A673 (cell line): ENCODE results near the gene RSRC1.

ENCODE experiments used
- EZH2 ChIP-seq: fragments of 200-600 bp; sonication (generic); IDR thresholded peaks from 2 replicates; pipeline ENCODE4 v1.6.1; 2017; ENCODE audit warnings: borderline replicate concordance, low read depth, mild to moderate bottlenecking, mixed read lengths, antibody characterized with exemption, low read length; ENCODE audit not compliant: poor library complexity, severe bottlenecking
- TF ChIP-seq, protein P1 (sequence below): fragments of 300-800, 200-600 bp; sonication (generic); conservative IDR thresholded peaks from 2 replicates; pipeline ENCODE4 v1.5.1; 2017; ENCODE audit warnings: low read depth, mild to moderate bottlenecking, antibody characterized with exemption, low read length, moderate library complexity, mixed read lengths

DNA sequence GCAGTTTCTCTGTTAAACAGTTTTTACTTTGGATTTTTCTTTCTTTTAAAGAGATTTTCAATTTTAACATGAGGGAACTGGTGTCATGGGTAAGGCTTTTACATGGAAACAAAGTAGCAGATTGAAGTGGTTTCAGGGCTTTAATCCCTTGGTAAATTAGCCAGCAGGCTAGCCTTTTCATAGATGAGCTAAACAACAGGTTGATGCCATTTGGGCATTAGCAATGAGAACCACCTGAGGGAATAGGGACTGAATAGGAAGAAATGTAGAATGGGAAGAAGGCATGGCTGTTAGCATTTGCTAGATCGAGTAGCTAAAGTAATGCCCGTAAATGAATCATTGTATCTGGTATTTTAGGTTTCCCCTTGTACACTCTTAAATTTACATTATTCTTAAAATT lies 295.6 kb downstream of the RSRC1 start:
- TF ChIP-seq, protein P1, sequence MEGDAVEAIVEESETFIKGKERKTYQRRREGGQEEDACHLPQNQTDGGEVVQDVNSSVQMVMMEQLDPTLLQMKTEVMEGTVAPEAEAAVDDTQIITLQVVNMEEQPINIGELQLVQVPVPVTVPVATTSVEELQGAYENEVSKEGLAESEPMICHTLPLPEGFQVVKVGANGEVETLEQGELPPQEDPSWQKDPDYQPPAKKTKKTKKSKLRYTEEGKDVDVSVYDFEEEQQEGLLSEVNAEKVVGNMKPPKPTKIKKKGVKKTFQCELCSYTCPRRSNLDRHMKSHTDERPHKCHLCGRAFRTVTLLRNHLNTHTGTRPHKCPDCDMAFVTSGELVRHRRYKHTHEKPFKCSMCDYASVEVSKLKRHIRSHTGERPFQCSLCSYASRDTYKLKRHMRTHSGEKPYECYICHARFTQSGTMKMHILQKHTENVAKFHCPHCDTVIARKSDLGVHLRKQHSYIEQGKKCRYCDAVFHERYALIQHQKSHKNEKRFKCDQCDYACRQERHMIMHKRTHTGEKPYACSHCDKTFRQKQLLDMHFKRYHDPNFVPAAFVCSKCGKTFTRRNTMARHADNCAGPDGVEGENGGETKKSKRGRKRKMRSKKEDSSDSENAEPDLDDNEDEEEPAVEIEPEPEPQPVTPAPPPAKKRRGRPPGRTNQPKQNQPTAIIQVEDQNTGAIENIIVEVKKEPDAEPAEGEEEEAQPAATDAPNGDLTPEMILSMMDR, result no peak
- TF ChIP-seq EZH2, result no peak
